HEK293 (cell line): ENCODE measurements around the gene HHLA2.

ENCODE experiments used
- CTCF ChIA-PET: fragments of 350-600 bp; formaldehyde crosslinking; extraction: SDS; loops from one replicate; lab custom pipeline; 2021; ENCODE audit warnings: antibody characterized with exemption; lab: Yijun Ruan, JAX
- POLR2A ChIA-PET: fragments of 300-600 bp; formaldehyde crosslinking; extraction: SDS; loops from one replicate; lab custom pipeline; 2020; ENCODE audit warnings: antibody characterized with exemption, inconsistent platforms; lab: Yijun Ruan, JAX
- H3K27ac ChIP-seq: fragments of 200-500 bp; sonication (Bioruptor generic); 2 replicates; pipeline ENCODE4 v1.5.1; 2014; ENCODE audit warnings: low read depth, low read length, control low read depth, inconsistent platforms; ENCODE audit errors: extremely low read depth
- H3K36me3 ChIP-seq, 2 experiments: fragments of 200-500 bp in 1 of 2; sonication (Bioruptor generic) in 1 of 2; 1 replicate in 1 of 2; 2 replicates in 1 of 2; pipeline ENCODE4 v1.5.1; 2014 to 2017; ENCODE audit warnings: inconsistent platforms in 2 of 2, low read length in 2 of 2; ENCODE audit not compliant: control insufficient read depth in 2 of 2, insufficient read depth in 1 of 2
- H3K4me1 ChIP-seq: fragments of 200-500 bp; sonication (Bioruptor generic); 2 replicates; pipeline ENCODE4 v1.5.1; 2014; ENCODE audit warnings: mild to moderate bottlenecking, low read length, inconsistent platforms; ENCODE audit not compliant: control insufficient read depth, insufficient read depth
- H3K4me3 ChIP-seq: 2 replicates; pipeline ENCODE4 v1.5.1; 2011; ENCODE audit warnings: low read depth, mild to moderate bottlenecking, control low read depth, low read length, moderate library complexity
- H3K9me3 ChIP-seq: fragments of 200-500 bp; sonication (Bioruptor generic); 2 replicates; pipeline ENCODE4 v1.5.1; 2014; ENCODE audit warnings: low read depth, low read length, inconsistent platforms; ENCODE audit not compliant: control insufficient read depth, insufficient read depth
- KLF17 ChIP-seq: fragments of 450-650 bp; formaldehyde crosslinking; IDR thresholded peaks from 2 replicates; pipeline ENCODE4 v1.5.1; 2016; ENCODE audit warnings: missing biosample characterization, missing genetic modification characterization
- KLF9 ChIP-seq: fragments of 450-650 bp; formaldehyde crosslinking; IDR thresholded peaks from 2 replicates; pipeline ENCODE4 v1.5.1; 2016; ENCODE audit warnings: missing biosample characterization, missing genetic modification characterization, low read depth
- PRDM6 ChIP-seq: fragments of 450-650 bp; formaldehyde crosslinking; IDR thresholded peaks from 2 replicates; pipeline ENCODE4 v1.5.1; 2017; ENCODE audit warnings: missing biosample characterization, missing genetic modification characterization
- ZBTB21 ChIP-seq: fragments of 450-650 bp; formaldehyde crosslinking; IDR thresholded peaks from 2 replicates; pipeline ENCODE4 v1.5.1; 2017; ENCODE audit warnings: missing biosample characterization, missing genetic modification characterization
- ZBTB48 ChIP-seq: fragments of 450-650 bp; formaldehyde crosslinking; IDR thresholded peaks from 2 replicates; pipeline ENCODE4 v1.5.1; 2016; ENCODE audit warnings: missing biosample characterization, missing genetic modification characterization
- ZBTB7A ChIP-seq: fragments of 450-650 bp; formaldehyde crosslinking; IDR thresholded peaks from 2 replicates; pipeline ENCODE4 v1.5.1; 2016; ENCODE audit warnings: low read depth, missing biosample characterization, missing genetic modification characterization
- ZFP41 ChIP-seq: fragments of 450-650 bp; formaldehyde crosslinking; IDR thresholded peaks from 2 replicates; pipeline ENCODE4 v1.5.1; 2016; ENCODE audit warnings: missing biosample characterization, missing genetic modification characterization, borderline replicate concordance
- ZIC2 ChIP-seq: fragments of 450-650 bp; formaldehyde crosslinking; IDR thresholded peaks from 2 replicates; pipeline ENCODE4 v1.5.1; 2016; ENCODE audit warnings: missing biosample characterization, missing genetic modification characterization
- ZNF148 ChIP-seq: fragments of 450-650 bp; formaldehyde crosslinking; IDR thresholded peaks from 2 replicates; pipeline ENCODE4 v1.5.0; 2017; ENCODE audit warnings: missing biosample characterization, missing genetic modification characterization, borderline replicate concordance
- ZNF175 ChIP-seq: fragments of 450-650 bp; formaldehyde crosslinking; IDR thresholded peaks from 2 replicates; pipeline ENCODE4 v1.5.1; 2016; ENCODE audit warnings: missing biosample characterization, missing genetic modification characterization
- ZNF184 ChIP-seq: fragments of 450-650 bp; IDR thresholded peaks from 2 replicates; pipeline ENCODE4 v1.5.1; 2018; ENCODE audit warnings: missing biosample characterization, mild to moderate bottlenecking, missing genetic modification characterization
- ZNF2 ChIP-seq: fragments of 450-650 bp; formaldehyde crosslinking; IDR thresholded peaks from 2 replicates; pipeline ENCODE4 v1.5.1; 2016; ENCODE audit warnings: missing biosample characterization, missing genetic modification characterization
- ZNF214 ChIP-seq: fragments of 450-650 bp; formaldehyde crosslinking; IDR thresholded peaks from 2 replicates; pipeline ENCODE4 v1.5.1; 2017; ENCODE audit warnings: missing biosample characterization, mild to moderate bottlenecking, missing genetic modification characterization, borderline replicate concordance
- ZNF416 ChIP-seq: fragments of 450-650 bp; formaldehyde crosslinking; IDR thresholded peaks from 2 replicates; pipeline ENCODE4 v1.5.1; 2016; ENCODE audit warnings: missing biosample characterization, missing genetic modification characterization
- ZNF423 ChIP-seq: fragments of 450-650 bp; formaldehyde crosslinking; IDR thresholded peaks from 2 replicates; pipeline ENCODE4 v1.5.1; 2016; ENCODE audit warnings: missing biosample characterization, missing genetic modification characterization
- ZNF473 ChIP-seq: fragments of 450-650 bp; formaldehyde crosslinking; IDR thresholded peaks from 2 replicates; pipeline ENCODE4 v1.5.1; 2017; ENCODE audit warnings: missing biosample characterization, missing genetic modification characterization
- ZNF549 ChIP-seq: fragments of 450-650 bp; IDR thresholded peaks from 2 replicates; pipeline ENCODE4 v1.5.1; 2018; ENCODE audit warnings: missing biosample characterization, missing genetic modification characterization, mild to moderate bottlenecking, inconsistent platforms, moderate library complexity
- ZNF558 ChIP-seq: fragments of 450-650 bp; formaldehyde crosslinking; IDR thresholded peaks from 2 replicates; pipeline ENCODE4 v1.5.1; 2016; ENCODE audit warnings: missing biosample characterization, missing genetic modification characterization
- ZNF660 ChIP-seq: fragments of 450-650 bp; IDR thresholded peaks from 2 replicates; pipeline ENCODE4 v1.5.1; 2018; ENCODE audit warnings: missing biosample characterization, mild to moderate bottlenecking, missing genetic modification characterization
- ZNF777 ChIP-seq: fragments of 450-650 bp; formaldehyde crosslinking; IDR thresholded peaks from 2 replicates; pipeline ENCODE4 v1.5.1; 2017; ENCODE audit warnings: missing biosample characterization, missing genetic modification characterization, borderline replicate concordance
- ZNF830 ChIP-seq: fragments of 450-650 bp; IDR thresholded peaks from 2 replicates; pipeline ENCODE4 v1.5.0; 2018; ENCODE audit warnings: missing biosample characterization, missing genetic modification characterization, low read depth, mild to moderate bottlenecking, moderate library complexity
- TF ChIP-seq, protein P1 (sequence below): fragments of 450-650 bp; formaldehyde crosslinking; IDR thresholded peaks from 2 replicates; pipeline ENCODE4 v1.5.1; 2016; ENCODE audit warnings: missing biosample characterization, missing genetic modification characterization, low read depth

HHLA2 gene

GRCh38 chr3:108409800-108410178, 113.4 kb downstream of the HHLA2 start (continued):
- TF ChIP-seq ZNF148 (no peak), ZNF558 (tag by site-specific recombination) (no peak), ZNF660 (no peak), ZNF175 (tag by site-specific recombination) (no peak), ZNF184 (tag by site-specific recombination) (no peak), KLF9 (tag by site-specific recombination) (no peak), ZBTB48 (tag by site-specific recombination) (no peak)
- TF ChIP-seq, protein P1, sequence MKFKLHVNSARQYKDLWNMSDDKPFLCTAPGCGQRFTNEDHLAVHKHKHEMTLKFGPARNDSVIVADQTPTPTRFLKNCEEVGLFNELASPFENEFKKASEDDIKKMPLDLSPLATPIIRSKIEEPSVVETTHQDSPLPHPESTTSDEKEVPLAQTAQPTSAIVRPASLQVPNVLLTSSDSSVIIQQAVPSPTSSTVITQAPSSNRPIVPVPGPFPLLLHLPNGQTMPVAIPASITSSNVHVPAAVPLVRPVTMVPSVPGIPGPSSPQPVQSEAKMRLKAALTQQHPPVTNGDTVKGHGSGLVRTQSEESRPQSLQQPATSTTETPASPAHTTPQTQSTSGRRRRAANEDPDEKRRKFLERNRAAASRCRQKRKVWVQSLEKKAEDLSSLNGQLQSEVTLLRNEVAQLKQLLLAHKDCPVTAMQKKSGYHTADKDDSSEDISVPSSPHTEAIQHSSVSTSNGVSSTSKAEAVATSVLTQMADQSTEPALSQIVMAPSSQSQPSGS (tag by site-specific recombination) = no peak

GRCh38 chr3:108410531-108410984, 114.2 kb downstream of the HHLA2 start:
- no peak overlapping the region for H3K27ac ChIP-seq
- CTCF ChIA-PET = no interaction called here

GRCh38 chr3:108412121-108412750, 115.9 kb downstream of the HHLA2 start:
- Histone ChIP-seq H3K27ac (no peak overlapping the region), H3K36me3 (no peaks in the 10 kb centered on the region), H3K9me3 (no peaks in the 10 kb centered on the region), H3K4me1 (no peaks in the 10 kb centered on the region), H3K4me3 (no peak overlapping the region)
- TF ChIP-seq KLF17 (tag by site-specific recombination) (no peak), ZNF214 (no peak), ZFP41 (no peak), ZBTB21 (tag by site-specific recombination) (no peak), PRDM6 (tag by site-specific recombination) (no peak), ZNF549 (no peak), ZNF416 (no peak), ZIC2 (tag by site-specific recombination) (no peak), ZNF423 (tag by site-specific recombination) (no peak), ZNF148 (no peak), ZNF830 (tag by site-specific recombination) (no peak), ZNF175 (tag by site-specific recombination) (no peak), ZNF777 (tag by site-specific recombination) (no peak)
- ChIA-PET POLR2A (no interaction called here), CTCF (no interaction called here)

More at GRCh38 chr3:108410531-108410984, 114.2 kb downstream of the HHLA2 start:
- peaks cover 5% of the 10 kb centered on the region; the same call in 1 of the 2 replicates for H3K4me1 ChIP-seq
- H3K36me3 ChIP-seq = no peaks in the 10 kb centered on the region
- H3K9me3 ChIP-seq = no peaks in the 10 kb centered on the region
- POLR2A ChIA-PET = no interaction called here
- no peak overlapping the region for H3K4me3 ChIP-seq
- no peak for TF ChIP-seq ZNF2 (tag by site-specific recombination)
- TF ChIP-seq ZBTB7A (tag by site-specific recombination) = no peak
- no peak for TF ChIP-seq ZNF473 (tag by site-specific recombination)
- no peak for TF ChIP-seq ZBTB21 (tag by site-specific recombination)
- TF ChIP-seq, all 188 proteins: peak for 0
